ENCODE measurements around the gene ABHD14A.

ABHD14A gene

DNA sequence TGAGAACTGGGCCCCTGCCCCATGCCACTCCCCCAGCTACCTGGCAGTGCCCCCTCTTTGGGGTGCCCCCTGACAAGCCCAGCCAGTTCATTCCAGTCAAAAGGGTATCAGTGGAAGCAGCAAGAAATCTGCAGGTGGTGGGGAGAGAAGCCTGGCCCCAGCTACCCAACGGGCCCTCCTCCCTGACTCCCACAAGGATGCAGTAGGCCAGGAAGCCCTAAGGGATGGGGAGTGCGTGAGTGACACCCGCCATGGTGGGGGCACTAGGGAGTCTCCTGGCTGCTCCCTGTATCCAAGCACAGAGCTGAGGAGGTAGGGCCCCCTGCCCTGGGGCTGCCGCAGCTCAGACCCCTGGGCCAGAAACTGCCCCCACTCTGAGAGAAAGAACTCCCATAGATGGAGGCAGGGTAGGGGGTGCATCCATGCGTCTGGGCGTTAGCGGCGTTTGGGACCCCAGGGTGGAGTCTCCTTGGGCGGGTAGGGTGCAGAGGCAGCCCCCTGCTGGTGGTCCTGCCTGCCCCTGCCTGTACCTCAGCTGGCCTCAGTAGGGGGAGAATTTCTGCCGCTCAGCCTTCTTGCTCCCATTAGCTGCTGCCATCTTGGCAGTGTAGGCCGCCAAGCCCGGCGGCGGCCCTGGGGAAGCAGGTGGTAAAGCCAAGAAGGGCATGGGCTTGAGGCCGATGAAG lies 17.2 kb upstream of the ABHD14A start:
- DNase-seq (ENCODE audit: low spot score) = no peak

DNA sequence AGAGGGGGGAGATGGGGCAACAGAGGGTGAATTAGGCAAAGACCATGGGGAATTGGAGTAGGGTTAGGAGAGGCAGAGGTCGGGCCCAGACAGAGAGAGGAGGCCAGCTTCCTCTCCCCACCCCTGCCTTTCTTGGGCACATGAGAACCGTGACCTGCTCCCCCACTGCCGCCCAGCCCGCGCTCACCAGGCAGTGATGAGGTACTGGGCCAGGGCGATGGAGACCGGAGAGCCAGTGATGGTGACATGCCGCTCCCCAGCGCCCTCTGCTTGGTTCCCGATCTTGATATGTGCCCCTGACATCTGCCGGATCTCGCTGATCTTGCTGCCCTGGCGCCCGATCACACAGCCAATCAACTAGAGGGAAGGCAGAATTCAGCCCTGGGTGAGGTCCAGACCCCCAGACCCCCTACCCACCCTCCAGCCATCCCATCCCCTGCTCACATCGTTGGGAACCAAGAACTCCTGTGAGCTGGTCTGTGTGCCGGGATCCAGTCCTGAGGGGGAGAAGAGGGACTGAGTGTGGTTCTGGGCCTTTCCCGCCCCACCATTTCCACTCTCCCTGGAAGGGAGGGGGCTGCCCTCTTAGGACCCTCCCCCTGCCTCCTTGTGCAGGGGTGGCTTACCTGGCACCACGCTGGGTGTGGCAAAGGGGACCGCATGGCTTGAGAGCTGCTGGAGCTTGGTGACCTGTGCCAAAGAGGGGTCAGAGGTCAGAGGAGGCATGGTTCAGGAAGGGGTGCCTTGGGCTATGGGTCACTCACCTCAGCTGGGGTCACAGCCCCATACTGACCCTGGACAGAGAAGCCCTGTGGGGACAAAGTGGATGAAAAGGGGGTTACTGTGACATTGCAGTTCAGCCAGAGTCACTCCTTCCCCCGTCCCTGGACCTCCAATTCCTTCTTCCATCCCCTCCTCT lies 16.0 kb upstream of the ABHD14A start:
- no peak for DNase-seq (ENCODE audit: low spot score)

DNA sequence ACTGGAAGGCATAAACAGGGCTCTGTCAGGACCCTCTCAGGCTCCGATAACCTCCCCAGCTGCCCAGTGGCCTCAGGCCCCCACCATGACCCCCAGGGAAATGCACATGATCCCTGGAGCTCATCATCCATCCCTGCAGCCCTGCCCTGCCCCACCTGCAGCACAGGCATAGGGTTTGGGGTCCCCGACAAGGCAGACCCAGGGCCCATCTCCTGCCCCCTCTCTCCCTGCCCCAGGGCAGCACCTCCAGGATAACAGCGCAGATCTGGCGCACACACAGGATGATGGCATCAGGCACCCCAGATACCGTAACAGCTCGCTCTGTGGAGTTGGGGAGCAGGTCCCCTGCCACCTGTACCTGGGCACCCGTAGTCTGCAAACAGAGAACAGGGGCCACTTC lies 15.2 kb upstream of the ABHD14A start:
- DNase-seq (ENCODE audit: low spot score) = no peak

DNA sequence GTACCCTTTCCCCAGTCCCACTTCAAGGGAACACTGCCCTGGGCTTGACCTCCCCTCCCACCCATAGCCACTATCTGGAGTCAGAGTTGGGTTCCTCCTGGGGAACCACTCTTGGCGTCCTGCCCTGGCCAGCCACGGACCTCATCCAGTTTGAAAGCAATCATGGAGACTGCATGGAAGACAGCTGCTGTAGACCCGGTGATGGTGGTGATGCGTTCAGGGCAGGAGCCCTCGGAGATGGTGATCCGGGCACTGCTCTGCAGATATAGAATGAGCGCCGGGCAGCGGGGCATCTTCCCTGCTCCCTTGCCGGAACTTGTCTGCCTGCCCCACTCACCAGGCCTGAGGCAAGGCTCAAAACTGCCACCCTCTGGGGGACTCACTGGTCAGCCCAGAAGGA lies 14.5 kb upstream of the ABHD14A start:
- no peak for DNase-seq (ENCODE audit: low spot score)

GRCh38 chr3:51961011-51961410 lies 13.9 kb upstream of the ABHD14A start:
- no peak for DNase-seq (ENCODE audit: low spot score)

GRCh38 chr3:51961602-51962569 lies 13.0 kb upstream of the ABHD14A start:
- no peak for DNase-seq (ENCODE audit: low spot score)

- no peak for DNase-seq (ENCODE audit: low spot score)
Observed at GRCh38 chr3:51962854-51963530, 11.9 kb upstream of the ABHD14A start.

GRCh38 chr3:51963951-51964451 lies 10.9 kb upstream of the ABHD14A start:
- DNase-seq (ENCODE audit: low spot score) = no peak

GRCh38 chr3:51964521-51964920 lies 10.3 kb upstream of the ABHD14A start:
- no peak for DNase-seq (ENCODE audit: low spot score)

GRCh38 chr3:51966016-51966415 lies 8.8 kb upstream of the ABHD14A start:
- no peak for DNase-seq (ENCODE audit: low spot score)

DNA sequence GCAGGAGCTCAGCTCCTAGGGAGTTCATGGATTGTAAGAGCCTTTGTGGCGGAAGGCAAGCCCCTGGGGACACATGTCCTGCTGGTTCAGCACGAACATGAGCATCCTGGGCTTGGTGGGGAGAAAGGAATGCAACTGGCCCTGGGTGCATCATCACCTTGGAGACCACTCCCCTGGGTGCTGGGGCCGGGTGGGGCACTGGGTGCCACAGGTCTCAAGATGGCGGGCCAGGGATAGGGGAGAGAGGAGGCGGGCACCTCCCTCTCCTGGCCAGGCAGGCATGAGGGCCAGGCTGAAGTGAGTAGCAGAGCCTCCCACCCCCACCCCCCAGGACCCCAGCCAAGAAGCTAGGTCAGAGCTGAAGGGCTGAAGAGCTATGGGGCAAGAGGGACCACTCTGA lies 8.4 kb upstream of the ABHD14A start:
- no peak for DNase-seq (ENCODE audit: low spot score)

DNA sequence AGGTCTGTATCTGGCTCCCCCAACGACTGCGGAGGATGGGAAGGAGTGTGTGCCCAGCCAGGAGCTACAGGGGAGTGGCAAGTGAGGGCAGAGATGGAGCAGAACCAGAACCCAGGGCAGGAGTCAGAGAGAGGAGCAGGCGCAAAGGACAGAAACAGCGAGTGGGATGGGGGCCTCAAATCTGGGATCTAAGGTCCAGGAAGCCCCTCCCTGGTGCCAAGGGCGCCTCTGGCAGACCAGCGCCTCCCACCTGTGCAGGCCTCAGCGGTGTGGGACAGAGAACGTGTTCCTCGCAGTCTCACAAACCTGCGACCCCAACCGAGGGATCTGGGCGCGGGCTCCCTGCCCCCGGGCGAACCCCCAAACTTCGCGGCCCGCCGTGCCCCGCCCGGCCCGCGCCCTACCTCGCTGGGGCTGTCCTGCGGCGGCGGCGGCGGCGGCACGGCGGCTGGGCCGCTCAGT lies 7.9 kb upstream of the ABHD14A start:
- DNase-seq (ENCODE audit: low spot score) = no peak

GRCh38 chr3:51967384-51968169 lies 7.3 kb upstream of the ABHD14A start, which contains the start of gene PCBP4:
Gene PCBP4, minus strand, starts transcription at chr3:51967454. Its CDS starts 6,214 bp downstream, at chr3:51961240.
- no peak for DNase-seq (ENCODE audit: low spot score)

GRCh38 chr3:51968170-51968775 lies 6.6 kb upstream of the ABHD14A start:
- no peak for DNase-seq (ENCODE audit: low spot score)

GRCh38 chr3:51968883-51969678 lies 5.8 kb upstream of the ABHD14A start:
- no peak for DNase-seq (ENCODE audit: low spot score)

GRCh38 chr3:51969841-51970240 lies 5.0 kb upstream of the ABHD14A start:
- no peak for DNase-seq (ENCODE audit: low spot score)

DNA sequence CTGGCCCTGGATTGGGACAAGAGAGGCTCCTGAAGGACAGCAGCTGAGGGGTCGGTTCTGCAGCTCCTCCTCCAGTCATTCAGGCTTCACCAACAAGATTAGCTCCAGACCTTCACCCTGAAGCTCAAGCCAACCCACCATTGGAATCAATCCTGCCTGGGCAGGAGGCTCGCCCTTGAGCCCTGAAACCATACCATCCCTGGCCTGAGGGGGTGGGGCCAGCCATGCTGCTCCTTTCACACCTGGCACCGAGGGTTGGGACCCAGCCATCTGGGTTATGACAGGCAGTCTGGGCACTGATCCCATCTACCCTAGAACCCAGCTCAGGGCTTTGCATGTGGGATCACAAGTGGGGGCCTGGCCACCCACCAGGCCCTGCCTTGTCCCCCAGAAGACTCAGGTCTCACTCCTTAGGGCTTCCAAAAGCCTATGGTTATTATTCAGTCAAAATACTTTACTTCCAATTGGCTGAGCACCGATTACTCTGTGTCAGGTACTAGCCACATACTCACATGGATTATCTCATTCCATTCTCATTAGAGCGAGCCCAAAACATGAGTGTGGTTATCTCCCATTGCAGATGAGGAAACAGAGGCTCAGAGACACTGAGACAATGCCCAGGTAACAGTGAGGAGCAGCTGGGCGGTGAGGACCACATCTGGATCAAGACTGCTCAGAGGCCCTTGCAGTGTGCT lies 4.1 kb upstream of the ABHD14A start:
- DNase-seq (ENCODE audit: low spot score) = no peak

DNA sequence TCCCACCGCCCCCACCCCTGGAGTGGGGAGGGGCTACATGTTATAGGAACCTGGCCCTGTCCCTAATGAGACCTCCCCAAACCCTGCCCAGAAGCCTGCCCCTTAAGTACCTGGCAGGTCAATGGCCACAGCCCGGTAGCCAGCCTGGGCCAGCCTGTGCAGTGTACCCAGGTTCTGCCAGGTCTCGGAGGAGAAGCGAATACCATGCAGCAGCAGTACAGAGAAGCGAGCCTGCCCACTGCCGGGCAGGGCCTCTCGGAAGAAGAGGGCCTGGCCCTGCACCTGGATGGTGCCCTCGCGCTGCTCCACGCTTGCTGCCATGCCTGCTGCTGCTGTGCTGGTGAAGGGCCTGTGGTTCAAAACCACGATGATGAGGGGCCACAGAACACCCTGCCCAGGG lies 3.5 kb upstream of the ABHD14A start:
- no peak for DNase-seq (ENCODE audit: low spot score)

All from germinal center (tissue), 1 donor.